ENCODE results near the gene ACSS3. TPM values are rescaled to one million over a fixed set of nuclear protein-coding genes. Genes with fewer than 3 reads are reported as not detected.

ACSS3 gene
- total RNA-seq, 1 donor from 2014 or later = 14.6 TPM

DNA sequence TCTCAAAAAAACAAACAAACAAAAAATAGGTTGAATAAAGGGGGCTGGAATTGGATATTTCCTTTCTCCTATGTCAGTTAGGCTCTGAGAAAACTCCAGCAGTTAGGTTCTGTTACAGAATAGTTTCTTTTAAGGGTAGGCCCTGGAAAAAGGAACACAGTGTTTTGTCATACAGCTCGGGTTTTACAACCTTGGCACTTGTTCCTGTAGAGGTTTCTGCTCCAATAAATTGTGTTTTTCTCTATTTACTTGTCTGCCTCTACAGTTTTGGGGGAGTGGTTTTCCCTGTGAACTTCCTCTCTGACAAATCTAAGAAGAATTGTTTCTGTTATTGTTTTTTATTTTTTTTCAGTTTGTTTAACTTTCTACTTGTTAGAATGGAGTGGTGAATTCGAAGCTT is 167.6 kb downstream of the ACSS3 start:
- Histone ChIP-seq H3K27me3 (ENCODE audit: control insufficient read depth in 3 of 3, insufficient read depth in 3 of 3, low read length in 3 of 3) (no peaks in the 10 kb centered on the region), H3K27ac (ENCODE audit: low read depth, low read length) (no peak overlapping the region), H3K36me3 (ENCODE audit: control insufficient read depth in 3 of 3, insufficient read depth in 3 of 3, low read length in 3 of 3) (no peaks in the 10 kb centered on the region), H3K4me3 (ENCODE audit: low read length in 3 of 3) (no peak overlapping the region), H3K4me1 (ENCODE audit: control insufficient read depth in 3 of 3, insufficient read depth in 3 of 3, low read length in 3 of 3) (no peaks in the 10 kb centered on the region), H3K9me3 (ENCODE audit: control insufficient read depth in 3 of 3, low read length in 3 of 3) (no peaks in the 10 kb centered on the region), H3K9ac (ENCODE audit: low read depth in 1 of 3, low read length in 3 of 3) (no peak overlapping the region)

GRCh38 chr12:81245907-81246570 is 168.2 kb downstream of the ACSS3 start:
- Histone ChIP-seq H3K4me1 (ENCODE audit: control insufficient read depth in 3 of 3, insufficient read depth in 3 of 3, low read length in 3 of 3) (no peaks in the 10 kb centered on the region), H3K4me3 (ENCODE audit: low read length in 3 of 3) (no peak overlapping the region), H3K9ac (ENCODE audit: low read depth in 1 of 3, low read length in 3 of 3) (no peak overlapping the region), H3K27ac (ENCODE audit: low read depth, low read length) (no peak overlapping the region), H3K9me3 (ENCODE audit: control insufficient read depth in 3 of 3, low read length in 3 of 3) (no peaks in the 10 kb centered on the region), H3K36me3 (ENCODE audit: control insufficient read depth in 3 of 3, insufficient read depth in 3 of 3, low read length in 3 of 3) (no peaks in the 10 kb centered on the region), H3K27me3 (ENCODE audit: control insufficient read depth in 3 of 3, insufficient read depth in 3 of 3, low read length in 3 of 3) (no peaks in the 10 kb centered on the region)

DNA sequence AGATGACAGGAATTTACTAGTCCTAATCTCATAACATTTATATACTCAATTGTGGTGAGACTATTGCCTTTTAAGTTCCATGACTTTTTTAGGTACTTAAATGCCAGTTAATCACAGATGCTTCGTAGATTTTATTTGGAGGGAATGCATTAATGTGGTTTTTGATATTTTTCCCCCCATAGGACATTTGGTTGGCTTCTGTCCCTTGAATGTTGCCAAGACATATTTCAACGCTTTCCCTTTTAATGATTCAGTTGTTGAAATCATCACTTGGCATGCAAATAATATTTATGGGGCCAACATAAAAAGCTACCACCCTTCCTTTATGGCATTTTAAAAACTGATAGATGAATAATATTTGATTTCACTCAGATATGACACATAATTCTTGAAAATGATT is 172.1 kb downstream of the ACSS3 start:
- H3K4me1 ChIP-seq (ENCODE audit: control insufficient read depth in 3 of 3, insufficient read depth in 3 of 3, low read length in 3 of 3) = no peaks in the 10 kb centered on the region
- no peak overlapping the region for H3K9ac ChIP-seq (ENCODE audit: low read depth in 1 of 3, low read length in 3 of 3)
- no peaks in the 10 kb centered on the region for H3K9me3 ChIP-seq (ENCODE audit: control insufficient read depth in 3 of 3, low read length in 3 of 3)
- H3K36me3 ChIP-seq (ENCODE audit: control insufficient read depth in 3 of 3, insufficient read depth in 3 of 3, low read length in 3 of 3) = no peaks in the 10 kb centered on the region
- H3K27ac ChIP-seq (ENCODE audit: low read depth, low read length) = no peak overlapping the region
- no peaks in the 10 kb centered on the region for H3K27me3 ChIP-seq (ENCODE audit: control insufficient read depth in 3 of 3, insufficient read depth in 3 of 3, low read length in 3 of 3)
- no peak overlapping the region for H3K4me3 ChIP-seq (ENCODE audit: low read length in 3 of 3)

GRCh38 chr12:81252228-81252627 is 174.3 kb downstream of the ACSS3 start:
- H3K9ac ChIP-seq (ENCODE audit: low read depth in 1 of 3, low read length in 3 of 3) = no peak overlapping the region
- no peak overlapping the region for H3K4me3 ChIP-seq (ENCODE audit: low read length in 3 of 3)
- H3K9me3 ChIP-seq (ENCODE audit: control insufficient read depth in 3 of 3, low read length in 3 of 3) = no peaks in the 10 kb centered on the region
- peaks cover 0 to 4% (median 0%) of the 10 kb centered on the region in 3 donors for H3K36me3 ChIP-seq (ENCODE audit: control insufficient read depth in 3 of 3, insufficient read depth in 3 of 3, low read length in 3 of 3)
- H3K27ac ChIP-seq (ENCODE audit: low read depth, low read length) = no peak overlapping the region
- no peaks in the 10 kb centered on the region for H3K4me1 ChIP-seq (ENCODE audit: control insufficient read depth in 3 of 3, insufficient read depth in 3 of 3, low read length in 3 of 3)
- H3K27me3 ChIP-seq (ENCODE audit: control insufficient read depth in 3 of 3, insufficient read depth in 3 of 3, low read length in 3 of 3) = no peaks in the 10 kb centered on the region

GRCh38 chr12:81253360-81253759 is 175.5 kb downstream of the ACSS3 start:
- Histone ChIP-seq H3K9me3 (ENCODE audit: control insufficient read depth in 3 of 3, low read length in 3 of 3) (no peaks in the 10 kb centered on the region), H3K27ac (ENCODE audit: low read depth, low read length) (no peak overlapping the region), H3K4me3 (ENCODE audit: low read length in 3 of 3) (no peak overlapping the region), H3K27me3 (ENCODE audit: control insufficient read depth in 3 of 3, insufficient read depth in 3 of 3, low read length in 3 of 3) (no peaks in the 10 kb centered on the region), H3K4me1 (ENCODE audit: control insufficient read depth in 3 of 3, insufficient read depth in 3 of 3, low read length in 3 of 3) (no peaks in the 10 kb centered on the region), H3K9ac (ENCODE audit: low read depth in 1 of 3, low read length in 3 of 3) (no peak overlapping the region), H3K36me3 (ENCODE audit: control insufficient read depth in 3 of 3, insufficient read depth in 3 of 3, low read length in 3 of 3) (peaks cover 0 to 4% (median 0%) of the 10 kb centered on the region in 3 donors)

DNA sequence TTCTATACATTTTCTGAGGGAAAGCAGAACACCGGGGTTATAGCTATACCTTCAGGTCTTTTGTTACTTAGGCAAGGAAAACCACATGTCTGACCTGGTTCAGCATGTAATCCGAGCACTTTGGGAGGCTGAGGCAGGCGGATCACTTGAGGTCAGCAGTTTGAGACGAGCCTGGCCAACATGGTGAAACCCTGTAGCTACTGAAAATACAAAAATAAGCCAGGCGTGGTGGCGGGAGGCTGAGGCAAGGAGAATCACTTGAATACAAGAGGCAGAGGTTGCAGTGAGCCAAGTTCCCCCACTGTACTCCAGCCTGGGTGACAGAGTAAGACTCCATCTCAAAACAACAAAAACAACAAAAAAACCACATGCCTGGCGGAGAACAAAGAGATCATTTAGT is 177.6 kb downstream of the ACSS3 start:
- Histone ChIP-seq H3K4me3 (ENCODE audit: low read length in 3 of 3) (no peak overlapping the region), H3K9me3 (ENCODE audit: control insufficient read depth in 3 of 3, low read length in 3 of 3) (no peaks in the 10 kb centered on the region), H3K9ac (ENCODE audit: low read depth in 1 of 3, low read length in 3 of 3) (no peak overlapping the region), H3K4me1 (ENCODE audit: control insufficient read depth in 3 of 3, insufficient read depth in 3 of 3, low read length in 3 of 3) (no peaks in the 10 kb centered on the region), H3K36me3 (ENCODE audit: control insufficient read depth in 3 of 3, insufficient read depth in 3 of 3, low read length in 3 of 3) (peaks cover 0 to 4% (median 0%) of the 10 kb centered on the region in 3 donors), H3K27ac (ENCODE audit: low read depth, low read length) (no peak overlapping the region), H3K27me3 (ENCODE audit: control insufficient read depth in 3 of 3, insufficient read depth in 3 of 3, low read length in 3 of 3) (no peaks in the 10 kb centered on the region)

DNA sequence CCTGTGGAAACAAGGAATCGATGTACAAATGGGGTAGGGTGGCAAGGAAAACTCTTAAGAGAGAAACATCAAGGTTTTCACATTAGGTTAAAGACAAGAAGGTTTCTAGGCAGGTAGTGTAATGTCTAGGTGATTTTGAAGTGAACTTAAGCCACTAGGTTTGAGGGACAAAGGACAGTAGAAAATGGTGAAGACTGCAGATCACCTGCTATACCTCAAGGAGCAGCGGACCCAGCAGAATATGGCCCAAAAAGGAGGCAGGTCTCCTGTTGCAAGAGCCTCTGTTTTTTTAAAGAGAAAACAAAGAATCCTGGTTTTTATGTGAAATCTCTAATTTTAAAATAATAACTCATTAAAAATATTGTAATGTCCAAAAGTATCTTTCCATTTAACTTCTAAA is 178.1 kb downstream of the ACSS3 start:
- no peak overlapping the region for H3K27ac ChIP-seq (ENCODE audit: low read depth, low read length)
- no peak overlapping the region for H3K9ac ChIP-seq (ENCODE audit: low read depth in 1 of 3, low read length in 3 of 3)
- no peaks in the 10 kb centered on the region for H3K4me1 ChIP-seq (ENCODE audit: control insufficient read depth in 3 of 3, insufficient read depth in 3 of 3, low read length in 3 of 3)
- no peaks in the 10 kb centered on the region for H3K9me3 ChIP-seq (ENCODE audit: control insufficient read depth in 3 of 3, low read length in 3 of 3)
- H3K36me3 ChIP-seq (ENCODE audit: control insufficient read depth in 3 of 3, insufficient read depth in 3 of 3, low read length in 3 of 3) = peaks cover 0 to 4% (median 0%) of the 10 kb centered on the region in 3 donors
- H3K4me3 ChIP-seq (ENCODE audit: low read length in 3 of 3) = no peak overlapping the region
- H3K27me3 ChIP-seq (ENCODE audit: control insufficient read depth in 3 of 3, insufficient read depth in 3 of 3, low read length in 3 of 3) = no peaks in the 10 kb centered on the region

GRCh38 chr12:81257947-81258551 is 180.2 kb downstream of the ACSS3 start:
- peaks cover 0 to 5% (median 0%) of the 10 kb centered on the region in 3 donors for H3K36me3 ChIP-seq (ENCODE audit: control insufficient read depth in 3 of 3, insufficient read depth in 3 of 3, low read length in 3 of 3)
- H3K9me3 ChIP-seq (ENCODE audit: control insufficient read depth in 3 of 3, low read length in 3 of 3) = no peaks in the 10 kb centered on the region
- H3K9ac ChIP-seq (ENCODE audit: low read depth in 1 of 3, low read length in 3 of 3) = no peak overlapping the region
- no peak overlapping the region for H3K27ac ChIP-seq (ENCODE audit: low read depth, low read length)
- no peak overlapping the region for H3K4me3 ChIP-seq (ENCODE audit: low read length in 3 of 3)
- H3K27me3 ChIP-seq (ENCODE audit: control insufficient read depth in 3 of 3, insufficient read depth in 3 of 3, low read length in 3 of 3) = no peaks in the 10 kb centered on the region
- no peaks in the 10 kb centered on the region for H3K4me1 ChIP-seq (ENCODE audit: control insufficient read depth in 3 of 3, insufficient read depth in 3 of 3, low read length in 3 of 3)

DNA sequence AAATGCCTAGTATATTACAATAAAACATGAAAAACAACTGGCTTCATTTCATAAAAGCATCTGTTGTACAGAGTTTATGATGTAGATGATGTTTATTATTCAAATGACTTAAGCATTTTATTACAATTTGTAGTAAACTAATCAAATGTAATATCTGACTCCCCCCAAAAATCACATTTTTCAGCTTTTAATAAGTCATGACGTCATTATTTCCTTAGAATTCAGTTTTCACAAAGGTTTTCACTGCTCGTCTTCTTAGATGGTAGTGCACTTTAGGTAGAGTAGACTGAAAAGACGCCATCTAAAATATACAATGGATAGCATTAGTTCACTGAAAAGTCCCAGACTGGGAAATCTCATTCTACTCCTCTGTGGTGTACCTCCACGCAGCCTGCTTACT is 181.5 kb downstream of the ACSS3 start:
- H3K9me3 ChIP-seq (ENCODE audit: control insufficient read depth in 3 of 3, low read length in 3 of 3) = no peaks in the 10 kb centered on the region
- H3K4me3 ChIP-seq (ENCODE audit: low read length in 3 of 3) = no peak overlapping the region
- no peak overlapping the region for H3K9ac ChIP-seq (ENCODE audit: low read depth in 1 of 3, low read length in 3 of 3)
- no peaks in the 10 kb centered on the region for H3K27me3 ChIP-seq (ENCODE audit: control insufficient read depth in 3 of 3, insufficient read depth in 3 of 3, low read length in 3 of 3)
- no peaks in the 10 kb centered on the region for H3K4me1 ChIP-seq (ENCODE audit: control insufficient read depth in 3 of 3, insufficient read depth in 3 of 3, low read length in 3 of 3)
- no peak overlapping the region for H3K27ac ChIP-seq (ENCODE audit: low read depth, low read length)
- H3K36me3 ChIP-seq (ENCODE audit: control insufficient read depth in 3 of 3, insufficient read depth in 3 of 3, low read length in 3 of 3) = peaks cover 0 to 7% (median 0%) of the 10 kb centered on the region in 3 donors

GRCh38 chr12:81261508-81262207 is 183.8 kb downstream of the ACSS3 start:
- Histone ChIP-seq H3K36me3 (ENCODE audit: control insufficient read depth in 3 of 3, insufficient read depth in 3 of 3, low read length in 3 of 3) (peaks cover 0 to 3% (median 0%) of the 10 kb centered on the region in 3 donors), H3K27me3 (ENCODE audit: control insufficient read depth in 3 of 3, insufficient read depth in 3 of 3, low read length in 3 of 3) (no peaks in the 10 kb centered on the region), H3K9ac (ENCODE audit: low read depth in 1 of 3, low read length in 3 of 3) (no peak overlapping the region), H3K4me3 (ENCODE audit: low read length in 3 of 3) (no peak overlapping the region), H3K4me1 (ENCODE audit: control insufficient read depth in 3 of 3, insufficient read depth in 3 of 3, low read length in 3 of 3) (no peaks in the 10 kb centered on the region), H3K9me3 (ENCODE audit: control insufficient read depth in 3 of 3, low read length in 3 of 3) (no peaks in the 10 kb centered on the region), H3K27ac (ENCODE audit: low read depth, low read length) (no peak overlapping the region)
